ENCODE results near the gene TBC1D10A. TPM values are rescaled to one million over a fixed set of nuclear protein-coding genes. Genes with fewer than 3 reads are reported as not detected.

TBC1D10A gene
- 8.2 and 8.4 TPM in 2 replicates for total RNA-seq (2021)
- long read RNA-seq, transcript TBC1D10A-201 (9 exons, 2,077 nt): major isoform, 54 of 57 reads
- long read RNA-seq, partial matches to known transcripts: 3 of 57 reads
- long read RNA-seq, other reads (novel, unspliced or antisense): 0 of 57 reads

DNA sequence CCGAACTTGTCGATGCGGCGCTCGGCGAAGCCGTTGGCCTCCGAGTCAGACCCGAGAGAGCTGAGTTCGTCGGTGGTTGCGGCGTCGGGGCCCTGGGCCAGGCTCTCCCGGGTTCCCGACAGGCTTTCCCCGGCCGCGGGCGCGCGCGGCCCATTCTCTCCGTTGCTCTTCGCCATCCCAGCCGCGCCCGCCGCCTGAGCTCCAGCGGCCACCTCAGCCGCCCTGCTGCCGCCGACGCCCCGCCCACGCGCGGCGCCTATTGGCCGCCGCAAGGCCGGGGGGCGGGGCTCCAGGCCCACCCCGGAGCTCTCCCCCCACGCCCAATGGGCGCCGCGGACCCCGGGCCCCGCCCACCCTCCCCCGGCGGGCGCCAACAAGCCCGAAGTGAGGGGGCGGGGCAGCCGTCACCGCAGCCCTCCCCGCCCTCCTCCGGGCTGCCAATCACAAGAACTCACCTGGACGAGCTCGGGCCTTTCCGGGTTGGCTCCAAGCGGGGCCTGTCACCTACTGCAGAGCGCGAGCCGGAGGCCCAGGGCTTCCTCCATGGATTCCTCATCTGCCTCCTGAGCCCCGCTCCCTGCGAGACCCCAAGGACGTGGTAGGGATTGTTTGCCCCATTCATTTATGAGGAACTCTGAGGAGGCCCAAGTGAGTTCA lies at the start of gene TBC1D10A:
Gene TBC1D10A, minus strand, starts transcription at position 236 of the 657 bp plus-strand sequence. Its CDS starts 60 bp downstream, at position 176.
- Histone ChIP-seq H3K23ac (ENCODE audit: insufficient read length, low read depth, low read length) (no peak within 1 kb of the TSS), H3K23me2 (ENCODE audit: insufficient read length, low read depth, low read length, poor library complexity, severe bottlenecking) (peaks cover 4% of the 10 kb centered on the region), H4K8ac (replicated peaks; ENCODE audit: insufficient read length, low read depth, low read length) (no peak within 1 kb of the TSS), H3K9me3 (ENCODE audit: control insufficient read depth, low read depth, low read length) (no peaks in the 10 kb centered on the region), H2BK120ac (ENCODE audit: low read depth, low read length, poor library complexity, severe bottlenecking) (no peak within 1 kb of the TSS), H3K79me2 (ENCODE audit: insufficient read depth, low read length) (no peaks in the 10 kb centered on the region), H4K91ac (ENCODE audit: insufficient read length, low read depth, low read length) (no peak within 1 kb of the TSS), H3K4ac (ENCODE audit: low read depth, low read length) (no peak within 1 kb of the TSS), H3K79me1 (ENCODE audit: insufficient read depth, low read depth, low read length, poor library complexity, severe bottlenecking) (no peaks in the 10 kb centered on the region), H3T11ph (ENCODE audit: low read length) (no peak within 1 kb of the TSS), H3K4me2 (ENCODE audit: insufficient read depth, insufficient read length, low read length) (peak within 1 kb of the TSS; percentile 78), H4K5ac (ENCODE audit: insufficient read length, low read depth, low read length) (no peak within 1 kb of the TSS), H2AK5ac (ENCODE audit: insufficient read length, low read length) (no peak within 1 kb of the TSS), H3K27me3 (ENCODE audit: insufficient read depth, low read length) (no peaks in the 10 kb centered on the region), H2AFZ (ENCODE audit: low read length) (no peak within 1 kb of the TSS), H3K9ac (ENCODE audit: extremely low read depth, insufficient read length, low read length) (no peak within 1 kb of the TSS), H4K20me1 (ENCODE audit: control insufficient read depth, insufficient read depth, insufficient read length) (peaks cover 2% of the 10 kb centered on the region), H3K4me1 (ENCODE audit: insufficient read depth, low read length) (no peaks in the 10 kb centered on the region), H3K27ac (ENCODE audit: insufficient read length, low read depth, low read length) (no peak within 1 kb of the TSS), H3K56ac (ENCODE audit: insufficient read length, low read depth, low read length) (no peak within 1 kb of the TSS), H2BK15ac (ENCODE audit: low read depth, low read length) (no peak within 1 kb of the TSS), H2BK5ac (ENCODE audit: insufficient read length, low read length) (no peak within 1 kb of the TSS), H2BK20ac (ENCODE audit: low read depth, low read length, poor library complexity, severe bottlenecking) (no peak within 1 kb of the TSS), H3K18ac (ENCODE audit: insufficient read length, low read depth, low read length) (no peak within 1 kb of the TSS), H2BK12ac (ENCODE audit: insufficient read length, low read depth, low read length) (no peak within 1 kb of the TSS), H3K14ac (ENCODE audit: insufficient read depth, low read length) (no peak within 1 kb of the TSS)
- Mint-ChIP-seq H3K4me1 (peaks cover 24 to 29% of the 10 kb centered on the region in 2 experiments), H3K4me3 (peak within 1 kb of the TSS; percentile 79 to 82), H3K9me3 (no peaks in the 10 kb centered on the region), H3K27me3 (ENCODE audit: low read depth) (no peaks in the 10 kb centered on the region; the same call in 1 of the 2 replicates), H3K27ac (peak within 1 kb of the TSS in 2 of 3 experiments; percentile 71 to 77; a peak in 5 of 7 replicates), H3K36me3 (ENCODE audit: insufficient read depth in 1 of 3, low read depth in 3 of 3) (peaks cover 2 to 12% (median 5%) of the 10 kb centered on the region in 3 experiments; a peak in 4 of 7 replicates)
- WGBS (ENCODE audit: extremely low coverage, insufficient read length, low lambda C conversion rate): no CpG with 5 or more reads among the region's 69 CpGs
- DNase-seq: peak; percentile 98
- TF ChIP-seq, protein P1, sequence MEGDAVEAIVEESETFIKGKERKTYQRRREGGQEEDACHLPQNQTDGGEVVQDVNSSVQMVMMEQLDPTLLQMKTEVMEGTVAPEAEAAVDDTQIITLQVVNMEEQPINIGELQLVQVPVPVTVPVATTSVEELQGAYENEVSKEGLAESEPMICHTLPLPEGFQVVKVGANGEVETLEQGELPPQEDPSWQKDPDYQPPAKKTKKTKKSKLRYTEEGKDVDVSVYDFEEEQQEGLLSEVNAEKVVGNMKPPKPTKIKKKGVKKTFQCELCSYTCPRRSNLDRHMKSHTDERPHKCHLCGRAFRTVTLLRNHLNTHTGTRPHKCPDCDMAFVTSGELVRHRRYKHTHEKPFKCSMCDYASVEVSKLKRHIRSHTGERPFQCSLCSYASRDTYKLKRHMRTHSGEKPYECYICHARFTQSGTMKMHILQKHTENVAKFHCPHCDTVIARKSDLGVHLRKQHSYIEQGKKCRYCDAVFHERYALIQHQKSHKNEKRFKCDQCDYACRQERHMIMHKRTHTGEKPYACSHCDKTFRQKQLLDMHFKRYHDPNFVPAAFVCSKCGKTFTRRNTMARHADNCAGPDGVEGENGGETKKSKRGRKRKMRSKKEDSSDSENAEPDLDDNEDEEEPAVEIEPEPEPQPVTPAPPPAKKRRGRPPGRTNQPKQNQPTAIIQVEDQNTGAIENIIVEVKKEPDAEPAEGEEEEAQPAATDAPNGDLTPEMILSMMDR (conservative IDR thresholded peaks at IDR 0.05): no peak

Measured in H9 (cell line).